ENCODE data around the gene SEC63. TPM values are rescaled to one million over a fixed set of nuclear protein-coding genes. Genes with fewer than 3 reads are reported as not detected.
"Not testable (repeated sequence)": the region's sequence is repeated elsewhere in the genome, so short reads cannot be mapped to it uniquely, and the experiment has no call there.

Gene SEC63
- total and polyA plus RNA-seq, 2 of the 4 experiments (the other 2 are of a cell fraction), result 8.6 to 22.4 TPM

DNA sequence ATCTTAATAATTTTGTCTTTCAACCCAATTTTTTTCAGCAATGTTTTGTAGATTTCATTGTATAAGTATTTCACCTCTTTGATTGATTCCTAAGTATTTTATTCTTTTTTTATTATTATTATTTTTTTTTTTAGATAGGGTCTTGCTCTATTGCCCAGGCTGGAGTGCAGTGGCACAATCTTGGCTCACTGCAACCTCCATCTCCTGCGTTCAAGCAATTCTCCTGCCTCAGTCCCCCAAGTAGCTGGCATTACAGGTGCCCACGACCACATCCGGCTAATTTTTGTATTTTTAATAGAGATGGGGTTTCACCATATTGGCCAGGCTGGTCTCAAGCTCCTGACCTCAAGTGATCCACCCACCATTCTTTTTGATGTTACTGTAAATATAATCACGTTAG, 97.0 kb downstream of the SEC63 start:
- intact Hi-C loops (cut with micrococcal nuclease); H3K9me3 ChIP-seq (ENCODE audit: control insufficient read depth, insufficient read depth, low read length): not testable (repeated sequence)

DNA sequence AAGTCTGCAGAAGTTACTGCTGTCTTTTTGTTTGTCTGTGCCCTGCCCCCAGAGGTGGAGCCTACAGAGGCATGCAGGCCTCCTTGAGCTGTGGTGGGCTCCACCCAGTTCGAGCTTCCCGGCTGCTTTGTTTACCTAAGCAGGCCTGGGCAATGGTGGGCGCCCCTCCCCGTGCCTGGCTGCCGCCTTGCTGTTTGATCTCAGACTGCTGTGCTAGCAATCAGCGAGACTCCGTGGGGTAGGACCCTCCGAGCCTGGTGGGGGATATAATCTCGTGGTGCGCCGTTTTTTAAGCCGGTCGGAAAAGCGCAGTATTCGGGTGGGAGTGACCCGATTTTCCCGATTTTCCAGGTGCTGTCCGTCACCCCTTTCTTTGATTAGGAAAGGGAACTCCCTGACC, 97.9 kb downstream of the SEC63 start:
- BruUV-seq (replicated peaks); POLR2A ChIA-PET (ENCODE audit: unreplicated experiment); H2AK5ac ChIP-seq (ENCODE audit: low read depth, low read length); H3K9me3 ChIP-seq (ENCODE audit: control insufficient read depth, insufficient read depth, low read length); H4K91ac ChIP-seq (ENCODE audit: insufficient read depth, low read depth, low read length); dilution Hi-C loops (cut with HindIII; ENCODE audit: low sequenced_read_pairs, unreplicated experiment); H3K4me2 ChIP-seq (ENCODE audit: low read depth, low read length); H3K27me3 ChIP-seq (ENCODE audit: control insufficient read depth, insufficient read depth, low read length); H2BK5ac ChIP-seq (ENCODE audit: low read depth, low read length, poor library complexity, severe bottlenecking); DNase-seq; H3K36me3 ChIP-seq (ENCODE audit: control insufficient read depth, insufficient read depth, low read length); H3K56ac ChIP-seq (ENCODE audit: extremely low read depth, insufficient read depth, low read length); H3K4me1 ChIP-seq (ENCODE audit: control insufficient read depth, insufficient read depth, low read length); ATAC-seq (ENCODE audit: low read depth); H3K14ac ChIP-seq (replicated peaks; ENCODE audit: low read depth, low read length); H4K20me1 ChIP-seq (ENCODE audit: insufficient read depth, low read length); H2AFZ ChIP-seq (replicated peaks; ENCODE audit: low read length, poor library complexity); H3K9me1 ChIP-seq (ENCODE audit: insufficient read depth, low read length); CTCF ChIA-PET; intact Hi-C loops (cut with micrococcal nuclease); H3K79me1 ChIP-seq (ENCODE audit: low read depth in 1 of 2, low read length in 2 of 2); H3K27ac ChIP-seq (ENCODE audit: insufficient read depth, low read length); H4K8ac ChIP-seq (ENCODE audit: low read depth in 2 of 2, low read length in 2 of 2); H2AK9ac ChIP-seq (replicated peaks; ENCODE audit: low read depth, low read length, poor library complexity); H2BK15ac ChIP-seq (ENCODE audit: low read depth, low read length); H3K23ac ChIP-seq (ENCODE audit: low read depth, low read length); H3K18ac ChIP-seq (ENCODE audit: low read depth, low read length); H3K9ac ChIP-seq (ENCODE audit: low read depth, low read length); H2BK120ac ChIP-seq (ENCODE audit: low read depth, low read length); H4K5ac ChIP-seq (ENCODE audit: low read depth, low read length); in situ Hi-C loops (cut with MboI; ENCODE audit: low sequenced_read_pairs); H3K4ac ChIP-seq (ENCODE audit: low read depth, low read length); H3K4me3 ChIP-seq (ENCODE audit: insufficient read depth, low read depth, low read length); H2BK20ac ChIP-seq (ENCODE audit: low read depth, low read length): not testable (repeated sequence)
- WGBS, 2 experiments (ENCODE audit: extremely low coverage in 2 of 2, insufficient read length in 1 of 2), result 31% methylated on average over 4 of the region's 18 CpGs; no CpG with 5 or more reads in 1 of the 2 experiments

More for the DNA sequence above, 97.0 kb downstream of the SEC63 start:
- H2AK5ac ChIP-seq (ENCODE audit: low read depth, low read length); H2BK5ac ChIP-seq (ENCODE audit: low read depth, low read length, poor library complexity, severe bottlenecking); H3K9ac ChIP-seq (ENCODE audit: low read depth, low read length); H3K18ac ChIP-seq (ENCODE audit: low read depth, low read length); POLR2A ChIA-PET (ENCODE audit: unreplicated experiment); H3K14ac ChIP-seq (replicated peaks; ENCODE audit: low read depth, low read length); H2BK15ac ChIP-seq (ENCODE audit: low read depth, low read length); CTCF ChIA-PET; BruUV-seq (replicated peaks); H4K20me1 ChIP-seq (ENCODE audit: insufficient read depth, low read length); H3K56ac ChIP-seq (ENCODE audit: extremely low read depth, insufficient read depth, low read length); H3K36me3 ChIP-seq (ENCODE audit: control insufficient read depth, insufficient read depth, low read length); H2BK120ac ChIP-seq (ENCODE audit: low read depth, low read length); H3K4me2 ChIP-seq (ENCODE audit: low read depth, low read length); H4K91ac ChIP-seq (ENCODE audit: insufficient read depth, low read depth, low read length); dilution Hi-C loops (cut with HindIII; ENCODE audit: low sequenced_read_pairs, unreplicated experiment); H3K4ac ChIP-seq (ENCODE audit: low read depth, low read length); H2AK9ac ChIP-seq (replicated peaks; ENCODE audit: low read depth, low read length, poor library complexity); H3K9me1 ChIP-seq (ENCODE audit: insufficient read depth, low read length); H3K79me1 ChIP-seq (ENCODE audit: low read depth in 1 of 2, low read length in 2 of 2); H3K27ac ChIP-seq (ENCODE audit: insufficient read depth, low read length); ATAC-seq (ENCODE audit: low read depth); H4K5ac ChIP-seq (ENCODE audit: low read depth, low read length); H4K8ac ChIP-seq (ENCODE audit: low read depth in 2 of 2, low read length in 2 of 2); H2BK20ac ChIP-seq (ENCODE audit: low read depth, low read length); H2AFZ ChIP-seq (replicated peaks; ENCODE audit: low read length, poor library complexity); H3K27me3 ChIP-seq (ENCODE audit: control insufficient read depth, insufficient read depth, low read length); H3K4me3 ChIP-seq (ENCODE audit: insufficient read depth, low read depth, low read length); H3K4me1 ChIP-seq (ENCODE audit: control insufficient read depth, insufficient read depth, low read length); in situ Hi-C loops (cut with MboI; ENCODE audit: low sequenced_read_pairs); H3K23ac ChIP-seq (ENCODE audit: low read depth, low read length); DNase-seq: not testable (repeated sequence)
- no CpG with 5 or more reads among the region's 4 CpGs for WGBS, 2 experiments (ENCODE audit: extremely low coverage in 2 of 2, insufficient read length in 1 of 2)
